Right renal cortex interstitium (tissue), 3 donors: ENCODE measurements around the gene WNT7A. TPM values are rescaled to one million over a fixed set of nuclear protein-coding genes. Genes with fewer than 3 reads are reported as not detected.

ENCODE experiments used
- DNase-seq, 3 donors: peaks; one replicate each; pipeline ENCODE4 v3.0.0-alpha.2; 2013; ENCODE audit warnings: low read depth in 3 of 3, low spot score in 2 of 3
- polyA plus RNA-seq, 3 donors: library from polyadenylated mRNA; unstranded; fragments of 120-200 nt; gene quantifications; one replicate each; pipeline ENCODE4 v1.2.1, GENCODE V29; 2013; ENCODE audit not compliant: insufficient read length in 3 of 3

The WNT7A gene
- polyA plus RNA-seq, 3 donors: 0.04 TPM; not detected in 2

DNA sequence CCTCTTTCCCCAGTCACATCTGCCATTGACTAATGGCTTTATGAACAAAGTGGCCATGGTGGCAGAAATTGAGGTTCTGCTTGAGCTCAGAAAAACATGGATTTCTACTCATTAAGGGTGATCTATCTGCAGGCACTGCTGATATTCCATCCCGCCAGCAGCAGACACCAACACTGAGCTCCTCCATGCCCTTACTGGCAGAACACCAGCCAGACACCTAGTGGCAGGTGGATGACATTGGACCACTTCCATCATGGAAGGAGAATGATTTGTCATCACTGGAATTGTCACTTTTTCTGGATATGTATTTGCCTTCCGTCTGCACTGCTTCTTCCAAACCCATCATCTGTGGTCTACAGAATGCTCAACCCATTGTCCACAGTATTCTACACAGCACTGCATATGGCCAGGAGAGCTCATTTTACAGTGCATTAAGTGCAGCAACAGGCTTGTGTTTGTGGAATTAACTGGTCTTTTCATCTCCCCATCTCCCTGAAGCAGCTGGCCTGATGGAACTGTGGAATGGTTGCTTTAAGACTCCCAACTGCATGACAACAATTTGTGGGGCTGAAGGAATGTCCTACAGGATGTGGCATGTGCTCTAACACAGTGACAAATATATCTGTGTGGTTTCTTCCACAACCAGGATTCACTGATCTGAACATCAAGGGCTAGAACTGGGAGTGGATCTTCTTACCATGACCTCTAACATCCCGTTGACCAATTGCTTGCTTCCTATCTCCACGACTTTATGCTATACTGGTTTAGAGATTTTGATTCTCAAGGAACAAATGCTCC is 103.4 kb downstream of the WNT7A start:
- DNase-seq: no peak

DNA sequence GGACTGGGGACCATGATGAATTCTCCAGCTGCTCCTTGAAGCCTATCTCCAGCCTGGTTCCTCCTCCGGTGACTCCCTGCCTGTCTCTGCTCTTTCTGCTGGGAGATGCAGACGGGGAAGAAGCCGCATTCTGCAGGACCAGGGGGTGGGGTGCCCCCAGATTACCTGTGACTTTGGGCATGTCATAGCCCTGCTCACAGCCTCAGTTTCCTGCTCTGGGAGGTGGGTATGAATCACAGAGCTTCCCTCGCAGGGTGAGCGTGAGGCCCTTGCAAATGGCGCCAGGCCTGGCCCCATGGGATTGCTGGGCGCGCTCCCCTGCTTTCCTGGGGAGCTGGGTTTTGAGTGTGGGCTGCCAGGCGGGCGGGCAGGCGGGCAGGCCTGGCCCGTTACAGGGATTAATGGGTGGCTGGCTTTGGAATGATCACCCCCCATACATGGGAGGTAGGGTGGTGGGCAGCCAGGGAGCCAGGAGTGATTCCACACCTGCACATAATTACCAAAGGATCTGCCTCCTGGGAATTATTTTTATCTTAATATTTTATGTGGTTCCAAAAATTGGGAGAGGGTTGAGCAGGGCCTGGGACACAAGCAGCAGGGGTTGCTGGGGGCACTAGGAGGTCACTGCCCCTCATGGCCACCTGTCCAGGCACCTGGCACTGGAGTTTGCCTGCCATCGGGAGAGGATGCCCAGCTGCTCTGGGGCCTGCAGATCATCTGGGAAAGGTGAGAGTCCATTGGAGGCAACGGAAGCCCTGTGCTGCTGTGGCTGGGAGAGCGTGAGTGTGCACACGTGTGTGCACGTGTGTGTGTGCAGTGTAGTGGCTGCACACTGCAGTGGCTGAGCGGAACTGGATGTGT is 106.8 kb downstream of the WNT7A start:
- DNase-seq: no peak

DNA sequence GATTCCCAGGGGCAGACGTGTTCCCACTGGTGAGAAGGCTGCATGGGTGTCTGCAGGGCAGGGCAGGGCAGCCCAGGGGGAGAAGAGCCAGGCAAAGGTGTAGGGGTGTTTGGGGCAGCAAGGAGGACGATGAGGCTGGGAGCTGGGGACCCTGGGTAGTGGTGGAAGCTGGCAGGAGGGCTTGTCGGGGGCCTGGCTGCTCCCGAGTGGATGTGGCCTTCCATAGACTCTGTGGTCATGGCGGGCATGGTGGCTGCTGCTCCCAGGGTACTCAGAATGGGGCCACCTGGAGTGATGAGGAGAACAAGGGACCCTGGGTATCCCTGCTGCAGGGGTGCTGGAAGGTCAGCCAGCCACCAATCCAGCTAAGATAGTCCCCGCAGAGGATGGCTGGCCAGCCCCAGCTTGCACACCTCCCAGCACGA is 107.5 kb downstream of the WNT7A start:
- no peak for DNase-seq

DNA sequence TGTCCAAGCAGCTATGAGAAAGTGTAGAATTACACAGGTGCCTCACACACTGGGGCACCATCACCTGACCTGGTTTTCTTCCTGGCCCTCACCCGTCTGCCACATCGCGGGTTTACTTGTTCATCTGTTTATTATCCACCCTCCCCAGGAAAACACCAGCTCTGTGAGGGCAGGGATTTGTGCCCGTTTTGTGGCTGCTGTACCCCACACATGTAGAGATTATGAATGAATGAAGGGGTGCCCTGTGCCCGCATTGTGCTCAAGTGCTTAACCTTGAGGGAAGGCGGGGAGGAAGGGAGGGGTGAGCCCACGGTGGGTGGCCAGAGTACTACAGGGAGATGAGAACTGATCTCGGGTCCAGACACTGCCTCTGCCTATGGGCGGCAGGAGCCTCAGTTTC is 108.4 kb downstream of the WNT7A start:
- DNase-seq: no peak

DNA sequence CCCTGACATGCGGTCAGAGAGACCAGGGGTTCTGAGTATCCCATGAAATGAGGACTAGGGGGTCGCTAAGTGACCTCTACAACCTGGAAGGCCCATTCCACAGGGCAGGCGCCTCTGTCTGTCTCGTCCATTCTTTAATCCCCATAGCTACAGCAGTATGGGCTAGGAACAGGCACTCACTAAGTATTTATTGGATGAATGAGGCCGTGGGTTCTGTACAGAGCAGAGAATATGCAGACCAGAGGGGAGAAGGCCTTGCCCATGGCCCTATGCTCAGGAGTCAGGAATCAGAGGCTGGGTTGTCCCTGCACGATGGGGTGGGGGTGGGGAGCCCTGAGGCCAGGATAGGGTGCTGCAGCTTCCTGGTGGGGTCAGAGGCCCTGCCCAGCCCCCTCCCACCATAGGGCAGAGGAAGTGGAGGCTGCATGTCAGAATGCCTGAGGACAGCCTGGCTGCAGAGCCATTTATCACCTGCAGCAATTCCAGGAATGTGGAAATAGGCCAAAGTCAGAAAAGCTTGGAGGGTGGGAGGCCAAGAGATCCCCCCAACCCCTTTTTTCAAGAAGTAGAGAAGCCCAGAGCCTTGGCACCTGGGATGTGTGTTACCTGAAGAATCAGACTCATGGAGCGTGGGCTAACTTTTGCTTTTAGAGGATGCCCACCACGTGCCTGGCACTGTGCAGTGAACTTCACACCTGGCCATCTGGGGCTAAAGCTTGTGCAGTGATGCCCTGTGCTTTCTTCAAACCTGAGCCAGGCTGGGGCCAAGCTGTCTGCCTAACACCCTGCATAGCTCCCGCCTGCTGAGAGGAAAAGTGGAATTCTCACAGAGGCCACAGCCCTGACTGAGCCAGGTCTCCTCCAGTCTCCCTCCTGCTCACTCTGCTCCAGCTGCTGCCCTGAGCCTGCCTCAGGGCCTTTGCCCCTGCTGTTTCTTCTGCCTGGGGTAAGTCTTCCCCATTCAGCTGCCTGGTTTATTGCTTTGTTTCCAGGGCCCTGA is 109.4 kb downstream of the WNT7A start:
- DNase-seq: no peak

DNA sequence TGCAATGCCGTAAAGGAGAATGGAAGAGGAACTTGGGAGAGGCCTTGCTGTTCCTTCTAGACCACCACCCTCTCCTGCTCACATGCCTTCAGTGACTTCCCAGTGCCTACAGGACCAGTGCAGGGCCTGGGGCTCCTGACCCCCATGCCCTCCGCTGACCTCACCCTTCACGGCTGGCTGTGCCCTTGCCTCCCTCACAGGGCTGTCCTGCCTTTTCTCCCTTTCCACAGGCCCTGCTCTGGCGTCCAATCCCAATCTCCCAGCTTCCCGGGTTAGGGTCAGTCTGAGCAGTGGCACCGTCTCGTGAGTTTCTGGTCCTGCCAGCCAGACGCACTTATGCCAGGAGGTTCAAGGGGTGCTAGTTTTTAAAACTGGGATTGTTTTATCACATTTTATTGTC is 110.4 kb downstream of the WNT7A start:
- DNase-seq: no peak

DNA sequence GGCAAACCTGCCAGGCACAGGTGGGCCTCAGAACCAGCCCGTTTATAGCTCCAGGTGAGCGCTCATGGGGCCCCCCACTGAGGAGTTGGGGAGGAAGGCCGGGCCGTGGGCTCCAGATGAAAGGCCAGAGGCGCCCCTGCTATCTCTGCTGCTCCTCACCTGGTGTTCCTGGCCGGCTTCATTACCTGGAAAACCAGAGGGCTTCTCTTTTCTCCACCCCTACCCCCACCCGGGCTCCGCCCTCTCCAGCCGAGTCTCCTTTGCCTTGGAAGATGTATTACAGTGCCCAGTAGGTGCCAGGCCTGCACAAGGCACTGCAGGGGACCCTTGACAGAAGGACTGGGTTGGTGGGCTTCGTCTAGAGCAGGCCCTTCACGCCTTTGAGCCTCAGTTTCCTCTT is 111.4 kb downstream of the WNT7A start:
- DNase-seq: no peak

DNA sequence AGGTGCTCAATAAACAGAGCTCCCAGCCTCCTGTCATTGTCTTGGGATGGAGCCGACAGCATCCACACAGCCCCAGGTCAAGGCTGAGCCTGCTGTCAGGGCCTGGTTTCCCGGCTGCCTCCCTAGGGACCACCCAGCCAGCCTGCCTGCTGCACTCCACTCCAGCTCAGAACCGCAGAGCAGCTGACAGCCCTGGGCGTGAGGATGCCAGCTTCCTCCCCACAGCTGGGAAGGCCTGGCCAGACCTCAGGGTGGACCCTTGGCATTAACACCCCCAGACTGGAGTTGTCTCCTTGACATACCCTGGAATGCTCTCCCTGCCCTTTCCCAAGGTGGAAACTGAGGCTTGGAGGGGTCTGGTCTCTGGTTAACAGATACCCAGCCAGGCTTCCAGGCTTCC is 112.0 kb downstream of the WNT7A start:
- DNase-seq: no peak

DNA sequence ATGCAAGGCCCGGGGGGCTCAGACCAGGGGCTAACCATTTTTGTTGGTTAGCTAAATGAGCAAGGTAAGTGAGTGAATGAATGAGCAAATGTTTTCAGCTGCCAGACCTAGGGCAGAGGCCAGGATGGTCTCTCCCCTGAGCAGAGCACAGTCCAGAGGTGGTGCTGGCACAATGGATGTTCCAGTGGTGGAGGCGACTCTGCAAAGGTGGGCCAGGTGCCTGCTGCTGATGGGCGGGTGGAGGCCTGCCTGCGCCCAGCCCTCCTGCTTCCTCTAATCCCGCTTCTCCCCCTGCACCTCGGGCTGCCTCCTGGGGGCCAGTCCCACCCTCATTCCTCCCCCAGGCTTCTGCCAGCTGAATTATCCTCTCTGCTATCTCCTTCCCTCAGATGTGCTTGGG is 112.8 kb downstream of the WNT7A start:
- no peak for DNase-seq

Other genes starting within 250 kb of the WNT7A start
- gene CHCHD4, start 244.8 kb upstream of the WNT7A start, polyA plus RNA-seq: 10 to 100 TPM; 20.7 to 21.9 (median 21.0) TPM
- 10 to 100 TPM; 52.1 to 58.4 (median 57.1) TPM for gene TMEM43, start 245.0 kb upstream of the WNT7A start, polyA plus RNA-seq